Muscle layer of duodenum (tissue), 2 donors: Measurements from ENCODE around the gene NFKBIE.

Source experiments
- H3K27ac ChIP-seq: one replicate; pipeline ENCODE4 v1.7.0; 2013; ENCODE audit warnings: mild to moderate bottlenecking, low read length
- H3K27me3 ChIP-seq: one replicate; pipeline ENCODE4 v1.7.0; 2013; ENCODE audit warnings: low read depth, mild to moderate bottlenecking, control low read depth, low read length
- H3K36me3 ChIP-seq, 2 donors: one replicate each; pipeline ENCODE4 v1.7.0; 2013; ENCODE audit warnings: low read length in 2 of 2, control low read depth in 1 of 2, mild to moderate bottlenecking in 1 of 2; ENCODE audit not compliant: insufficient read depth in 2 of 2, control insufficient read depth in 1 of 2
- H3K4me1 ChIP-seq, 2 donors: one replicate each; pipeline ENCODE4 v1.7.0; 2013; ENCODE audit warnings: low read length in 2 of 2, mild to moderate bottlenecking in 2 of 2, control low read depth in 1 of 2, moderate library complexity in 1 of 2; ENCODE audit not compliant: insufficient read depth in 2 of 2, control insufficient read depth in 1 of 2
- H3K4me3 ChIP-seq, 2 donors: one replicate each; pipeline ENCODE4 v1.7.0; 2013; ENCODE audit warnings: low read length in 2 of 2, low read depth in 1 of 2, mild to moderate bottlenecking in 1 of 2
- H3K9me3 ChIP-seq, 2 donors: one replicate each; pipeline ENCODE4 v1.7.0; 2013; ENCODE audit warnings: low read length in 2 of 2, control low read depth in 1 of 2, mild to moderate bottlenecking in 1 of 2; ENCODE audit not compliant: control insufficient read depth in 1 of 2
- donor health status: healthy.

Gene NFKBIE

GRCh38 chr6:44246663-44247337 is 18.6 kb downstream of the NFKBIE start, which contains the start of gene HSP90AB1:
Gene HSP90AB1 (plus strand): TSS chr6:44247101. CDS start chr6:44248630, 1,529 bp downstream.
- no peaks in the 10 kb centered on the region for H3K9me3 ChIP-seq
- H3K27me3 ChIP-seq, result no peaks in the 10 kb centered on the region
- peak within 1 kb of the TSS; percentile 100 for H3K27ac ChIP-seq
- H3K36me3 ChIP-seq, result peaks cover 32 to 39% of the 10 kb centered on the region in 2 donors
- H3K4me3 ChIP-seq, result peak within 1 kb of the TSS; percentile 87 to 100
- H3K4me1 ChIP-seq, result peaks cover 4 to 24% of the 10 kb centered on the region in 2 donors

GRCh38 chr6:44245912-44246662 is 19.3 kb downstream of the NFKBIE start:
- Histone ChIP-seq H3K27ac (peak overlapping the region; percentile 100), H3K36me3 (peaks cover 25 to 32% of the 10 kb centered on the region in 2 donors), H3K4me1 (peaks cover 4 to 24% of the 10 kb centered on the region in 2 donors), H3K9me3 (no peaks in the 10 kb centered on the region), H3K4me3 (peak overlapping the region; percentile 87 to 100), H3K27me3 (no peaks in the 10 kb centered on the region)

GRCh38 chr6:44245391-44245911 is 19.9 kb downstream of the NFKBIE start:
- Histone ChIP-seq H3K27ac (peak overlapping the region; percentile 56), H3K4me3 (peak overlapping the region; percentile 87 to 100)

GRCh38 chr6:44243345-44243744 is 22.0 kb downstream of the NFKBIE start:
- no peak overlapping the region for H3K27ac ChIP-seq
- H3K4me3 ChIP-seq, result no peak overlapping the region
- no peaks in the 10 kb centered on the region for H3K9me3 ChIP-seq
- H3K36me3 ChIP-seq, result peaks cover 0 to 6% of the 10 kb centered on the region in 2 donors
- H3K4me1 ChIP-seq, result peaks cover 0 to 2% of the 10 kb centered on the region in 2 donors
- no peaks in the 10 kb centered on the region for H3K27me3 ChIP-seq

More at GRCh38 chr6:44245391-44245911, 19.9 kb downstream of the NFKBIE start:
- H3K9me3 ChIP-seq, result no peaks in the 10 kb centered on the region
- no peaks in the 10 kb centered on the region for H3K27me3 ChIP-seq
- peaks cover 4 to 20% of the 10 kb centered on the region in 2 donors for H3K4me1 ChIP-seq
- H3K36me3 ChIP-seq, result peaks cover 19 to 26% of the 10 kb centered on the region in 2 donors

- Histone ChIP-seq H3K9me3 (no peaks in the 10 kb centered on the region), H3K36me3 (no peaks in the 10 kb centered on the region), H3K4me3 (no peak overlapping the region), H3K4me1 (peaks cover 8 to 33% of the 10 kb centered on the region in 2 donors), H3K27ac (peak overlapping the region; percentile 95), H3K27me3 (no peaks in the 10 kb centered on the region)
These were observed 26.5 kb downstream of the NFKBIE start for GRCh38 chr6:44238687-44239350.

- Histone ChIP-seq H3K36me3 (no peaks in the 10 kb centered on the region), H3K4me1 (peaks cover 15 to 42% of the 10 kb centered on the region in 2 donors), H3K9me3 (no peaks in the 10 kb centered on the region), H3K4me3 (peak overlapping the region; percentile 69 to 70), H3K27me3 (no peaks in the 10 kb centered on the region), H3K27ac (peak overlapping the region; percentile 95)
These were observed 27.4 kb downstream of the NFKBIE start for GRCh38 chr6:44237813-44238433.

GRCh38 chr6:44237021-44237812 is 28.1 kb downstream of the NFKBIE start:
- Histone ChIP-seq H3K27ac (peak overlapping the region; percentile 95), H3K4me1 (peaks cover 15 to 48% of the 10 kb centered on the region in 2 donors), H3K4me3 (peak overlapping the region; percentile 69 to 70), H3K36me3 (peaks cover 2 to 5% of the 10 kb centered on the region in 2 donors), H3K27me3 (no peaks in the 10 kb centered on the region), H3K9me3 (no peaks in the 10 kb centered on the region)

GRCh38 chr6:44235891-44236516 is 29.3 kb downstream of the NFKBIE start:
- peak overlapping the region; percentile 75 for H3K27ac ChIP-seq
- no peaks in the 10 kb centered on the region for H3K9me3 ChIP-seq
- H3K27me3 ChIP-seq, result no peaks in the 10 kb centered on the region
- peaks cover 4 to 5% of the 10 kb centered on the region in 2 donors for H3K36me3 ChIP-seq
- H3K4me1 ChIP-seq, result peaks cover 15 to 59% of the 10 kb centered on the region in 2 donors
- no peak overlapping the region for H3K4me3 ChIP-seq

- no peak overlapping the region for H3K4me3 ChIP-seq
- H3K9me3 ChIP-seq, result no peaks in the 10 kb centered on the region
- H3K27me3 ChIP-seq, result no peaks in the 10 kb centered on the region
- peaks cover 15 to 66% of the 10 kb centered on the region in 2 donors for H3K4me1 ChIP-seq
- peaks cover 4 to 10% of the 10 kb centered on the region in 2 donors for H3K36me3 ChIP-seq
- peak overlapping the region; percentile 75 for H3K27ac ChIP-seq
These were observed 30.1 kb downstream of the NFKBIE start for GRCh38 chr6:44235269-44235668.
